Measurements from ENCODE around the gene SHFL.

DNA sequence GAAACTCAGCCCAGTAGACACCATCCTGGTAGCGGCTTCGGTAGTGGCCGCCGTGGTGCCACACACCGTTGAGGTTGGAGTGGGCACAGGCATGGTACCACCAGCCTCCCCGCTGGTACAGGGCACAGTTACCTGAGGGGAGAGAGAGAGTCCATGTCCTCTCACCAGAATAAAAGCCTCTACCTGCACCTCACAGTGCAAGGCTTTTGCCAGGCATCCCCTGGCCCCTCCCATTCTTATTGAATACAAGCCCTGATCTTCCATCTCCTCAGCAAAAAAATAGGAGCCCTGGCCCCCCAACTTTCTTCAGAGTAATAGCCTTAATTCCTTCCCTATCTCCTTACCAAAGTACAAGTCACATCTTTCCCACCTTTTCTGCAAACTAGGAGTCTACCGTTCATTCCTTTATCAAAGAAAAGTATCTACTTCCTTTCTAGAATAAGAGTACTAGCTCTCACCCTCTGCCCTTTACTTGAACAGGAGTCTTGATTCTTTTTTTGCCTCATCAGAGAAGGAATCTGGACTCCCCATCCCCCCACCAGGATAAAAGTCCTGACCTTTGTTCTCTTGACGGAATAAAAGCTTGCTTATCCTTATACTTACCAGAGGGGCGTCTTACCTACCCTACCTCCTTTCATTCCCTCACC, 6.7 kb downstream of the SHFL start:
- TF ChIP-seq, protein P1, sequence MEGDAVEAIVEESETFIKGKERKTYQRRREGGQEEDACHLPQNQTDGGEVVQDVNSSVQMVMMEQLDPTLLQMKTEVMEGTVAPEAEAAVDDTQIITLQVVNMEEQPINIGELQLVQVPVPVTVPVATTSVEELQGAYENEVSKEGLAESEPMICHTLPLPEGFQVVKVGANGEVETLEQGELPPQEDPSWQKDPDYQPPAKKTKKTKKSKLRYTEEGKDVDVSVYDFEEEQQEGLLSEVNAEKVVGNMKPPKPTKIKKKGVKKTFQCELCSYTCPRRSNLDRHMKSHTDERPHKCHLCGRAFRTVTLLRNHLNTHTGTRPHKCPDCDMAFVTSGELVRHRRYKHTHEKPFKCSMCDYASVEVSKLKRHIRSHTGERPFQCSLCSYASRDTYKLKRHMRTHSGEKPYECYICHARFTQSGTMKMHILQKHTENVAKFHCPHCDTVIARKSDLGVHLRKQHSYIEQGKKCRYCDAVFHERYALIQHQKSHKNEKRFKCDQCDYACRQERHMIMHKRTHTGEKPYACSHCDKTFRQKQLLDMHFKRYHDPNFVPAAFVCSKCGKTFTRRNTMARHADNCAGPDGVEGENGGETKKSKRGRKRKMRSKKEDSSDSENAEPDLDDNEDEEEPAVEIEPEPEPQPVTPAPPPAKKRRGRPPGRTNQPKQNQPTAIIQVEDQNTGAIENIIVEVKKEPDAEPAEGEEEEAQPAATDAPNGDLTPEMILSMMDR (IDR thresholded peaks at IDR 0.05), result no peak
- TF ChIP-seq POLR2A (IDR thresholded peaks at IDR 0.05), result no peak
